WERI-Rb-1 (cell line): ENCODE measurements around the gene TNIP1.

Experiments used
- DNase-seq: peaks from one replicate; pipeline ENCODE4 v3.0.0-alpha.2; 2020
- H3K27ac ChIP-seq: fragments of 250-450 bp; sonication (Bioruptor Pico); 2 replicates; pipeline ENCODE4 v1.5.1; 2020; ENCODE audit warnings: mild to moderate bottlenecking, moderate library complexity
- H3K27me3 ChIP-seq: fragments of 250-450 bp; sonication (Bioruptor Pico); 2 replicates; pipeline ENCODE4 v1.5.1; 2021; ENCODE audit warnings: mild to moderate bottlenecking, low read depth, moderate library complexity; ENCODE audit not compliant: insufficient read depth, severe bottlenecking
- H3K36me3 ChIP-seq: fragments of 250-450 bp; sonication (Bioruptor Pico); 2 replicates; pipeline ENCODE4 v1.5.1; 2020; ENCODE audit warnings: mild to moderate bottlenecking, moderate library complexity
- H3K4me3 ChIP-seq: 2 replicates; pipeline ENCODE4 v1.5.1; 2011; ENCODE audit warnings: low read depth, mild to moderate bottlenecking, control low read depth, low read length
- H3K9me3 ChIP-seq: fragments of 250-450 bp; sonication (Bioruptor Pico); 2 replicates; pipeline ENCODE4 v1.5.1; 2021; ENCODE audit warnings: mild to moderate bottlenecking, moderate library complexity; ENCODE audit not compliant: severe bottlenecking
- CTCF ChIP-seq: IDR thresholded peaks from 2 replicates; pipeline ENCODE4 v1.5.1; 2011; ENCODE audit warnings: low read depth, mild to moderate bottlenecking, control low read depth, inconsistent platforms, low read length

Gene TNIP1

GRCh38 chr5:151060742-151061141 lies 20.1 kb downstream of the TNIP1 start:
- peaks cover 14% of the 10 kb centered on the region for H3K36me3 ChIP-seq

GRCh38 chr5:151058891-151059489 lies 21.8 kb downstream of the TNIP1 start:
- DNase-seq: no peak
- no peak for TF ChIP-seq CTCF
- no peak overlapping the region for H3K27ac ChIP-seq
- H3K36me3 ChIP-seq: peaks cover 14% of the 10 kb centered on the region
- no peaks in the 10 kb centered on the region for H3K27me3 ChIP-seq
- no peaks in the 10 kb centered on the region for H3K9me3 ChIP-seq
- H3K4me3 ChIP-seq: no peak overlapping the region

More at GRCh38 chr5:151060742-151061141, 20.1 kb downstream of the TNIP1 start:
- H3K9me3 ChIP-seq: no peaks in the 10 kb centered on the region
- TF ChIP-seq CTCF: no peak
- H3K27me3 ChIP-seq: no peaks in the 10 kb centered on the region
- DNase-seq: no peak
- H3K27ac ChIP-seq: no peak overlapping the region
- no peak overlapping the region for H3K4me3 ChIP-seq

- no peaks in the 10 kb centered on the region for H3K27me3 ChIP-seq
- H3K36me3 ChIP-seq: peaks cover 14% of the 10 kb centered on the region
- H3K4me3 ChIP-seq: no peak overlapping the region
- TF ChIP-seq CTCF: peak; percentile 21; the same call in 1 of the 2 replicates
- no peaks in the 10 kb centered on the region for H3K9me3 ChIP-seq
- no peak for DNase-seq
- H3K27ac ChIP-seq: no peak overlapping the region
Measured at GRCh38 chr5:151058301-151058700, 22.5 kb downstream of the TNIP1 start.

GRCh38 chr5:151056379-151057325 lies 24.2 kb downstream of the TNIP1 start:
- Histone ChIP-seq H3K27ac (no peak overlapping the region), H3K9me3 (no peaks in the 10 kb centered on the region), H3K4me3 (no peak overlapping the region), H3K36me3 (peaks cover 10% of the 10 kb centered on the region), H3K27me3 (no peaks in the 10 kb centered on the region)
- DNase-seq: no peak
- TF ChIP-seq CTCF: no peak

- DNase-seq: no peak
- Histone ChIP-seq H3K36me3 (peaks cover 10% of the 10 kb centered on the region), H3K4me3 (no peak overlapping the region), H3K9me3 (no peaks in the 10 kb centered on the region), H3K27me3 (no peaks in the 10 kb centered on the region), H3K27ac (no peak overlapping the region)
- TF ChIP-seq CTCF: no peak
Measured at GRCh38 chr5:151055336-151055735, 25.5 kb downstream of the TNIP1 start.
